GM21528 (cell line): ENCODE results near the gene SLC25A21.

ENCODE experiments used
- ATAC-seq: cut with Tn5 transposase; IDR thresholded peaks from one replicate; pipeline ENCODE4 v1.9.1; 2021; ENCODE audit warnings: mild to moderate bottlenecking, moderate library complexity; ENCODE audit not compliant: unreplicated experiment, low FRiP score

The SLC25A21 gene

GRCh38 chr14:37051680-37052079, 120.7 kb downstream of the SLC25A21 start:
- no peak for ATAC-seq

- ATAC-seq, result no peak
These were observed 121.3 kb downstream of the SLC25A21 start for GRCh38 chr14:37051153-37051552.

GRCh38 chr14:37048666-37049071, 123.7 kb downstream of the SLC25A21 start:
- ATAC-seq, result no peak

GRCh38 chr14:37047996-37048395, 124.4 kb downstream of the SLC25A21 start:
- ATAC-seq, result no peak

- no peak for ATAC-seq
These were observed 125.2 kb downstream of the SLC25A21 start for GRCh38 chr14:37047226-37047625.

- no peak for ATAC-seq
These were observed 125.6 kb downstream of the SLC25A21 start for GRCh38 chr14:37046815-37047214.

GRCh38 chr14:37045340-37046061, 126.9 kb downstream of the SLC25A21 start:
- ATAC-seq, result no peak

- no peak for ATAC-seq
These were observed 134.6 kb downstream of the SLC25A21 start for GRCh38 chr14:37037636-37038387.

- no peak for ATAC-seq
These were observed 135.6 kb downstream of the SLC25A21 start for GRCh38 chr14:37036669-37037341.

- no peak for ATAC-seq
These were observed 137.0 kb downstream of the SLC25A21 start for GRCh38 chr14:37035401-37035800.

GRCh38 chr14:37034410-37035285, 137.8 kb downstream of the SLC25A21 start:
- peak; percentile 46 for ATAC-seq

GRCh38 chr14:37032863-37033262, 139.5 kb downstream of the SLC25A21 start:
- ATAC-seq, result no peak

- no peak for ATAC-seq
These were observed 145.1 kb downstream of the SLC25A21 start for GRCh38 chr14:37027188-37027824.

GRCh38 chr14:37023875-37024565, 148.4 kb downstream of the SLC25A21 start:
- ATAC-seq, result no peak

- no peak for ATAC-seq
These were observed 151.0 kb downstream of the SLC25A21 start for GRCh38 chr14:37021390-37021789.

- ATAC-seq, result no peak
These were observed 152.9 kb downstream of the SLC25A21 start for GRCh38 chr14:37019488-37019887.

GRCh38 chr14:37018571-37019240, 153.7 kb downstream of the SLC25A21 start:
- ATAC-seq, result no peak

- ATAC-seq, result no peak
These were observed 159.3 kb downstream of the SLC25A21 start for GRCh38 chr14:37013078-37013477.

- ATAC-seq, result no peak
These were observed 173.7 kb downstream of the SLC25A21 start for GRCh38 chr14:36998686-36999085.
